Smooth muscle cell (in vitro differentiated cells): ENCODE measurements around the gene CIART. TPM values are rescaled to one million over a fixed set of nuclear protein-coding genes. Genes with fewer than 3 reads are reported as not detected.

ENCODE experiments used
- DNase-seq: peaks from one replicate; lab custom pipeline; 2025; ENCODE audit not compliant: unreplicated experiment; lab: John Stamatoyannopoulos, UW
- H2AFZ ChIP-seq: fragments of 200-600 bp; sonication (generic); 2 replicates; pipeline ENCODE4 v1.6.0; 2016; ENCODE audit warnings: antibody characterized with exemption, low read depth, mild to moderate bottlenecking
- H3F3A ChIP-seq: fragments of 200-600 bp; sonication (generic); 2 replicates; pipeline ENCODE4 v1.6.0; 2017; ENCODE audit warnings: antibody characterized with exemption, low read depth
- H3K27ac ChIP-seq: fragments of 200-600 bp; sonication (generic); 2 replicates; pipeline ENCODE4 v1.5.1; 2016; ENCODE audit warnings: low read depth, mild to moderate bottlenecking
- H3K27me3 ChIP-seq: fragments of 200-600 bp; sonication (generic); 2 replicates; pipeline ENCODE4 v1.6.1; 2016; ENCODE audit warnings: low read depth, mild to moderate bottlenecking
- H3K36me3 ChIP-seq: fragments of 200-600 bp; sonication (generic); 2 replicates; pipeline ENCODE4 v1.5.1; 2016; ENCODE audit warnings: low read depth
- H3K4me1 ChIP-seq: fragments of 200-600 bp; sonication (generic); 2 replicates; pipeline ENCODE4 v1.5.1; 2016; ENCODE audit warnings: low read depth
- H3K4me2 ChIP-seq: fragments of 200-600 bp; sonication (generic); 2 replicates; pipeline ENCODE4 v1.6.0; 2016; ENCODE audit warnings: mild to moderate bottlenecking
- H3K4me3 ChIP-seq: fragments of 200-600 bp; sonication (generic); 2 replicates; pipeline ENCODE4 v1.5.1; 2016; ENCODE audit warnings: mild to moderate bottlenecking
- H3K79me2 ChIP-seq: fragments of 200-600 bp; sonication (generic); 2 replicates; pipeline ENCODE4 v1.6.0; 2016; ENCODE audit warnings: low read depth, mild to moderate bottlenecking
- H3K9ac ChIP-seq: fragments of 200-600 bp; sonication (generic); 2 replicates; pipeline ENCODE4 v1.6.0; 2016; ENCODE audit warnings: low read depth
- H3K9me3 ChIP-seq: fragments of 200-600 bp; sonication (generic); replicated peaks from 2 replicates; pipeline ENCODE4 v1.5.1; 2016; ENCODE audit warnings: low read depth
- H4K20me1 ChIP-seq: fragments of 200-600 bp; sonication (generic); 2 replicates; pipeline ENCODE4 v1.6.0; 2016; ENCODE audit warnings: low read depth
- CTCF ChIP-seq: fragments of 200-600 bp; sonication (generic); IDR thresholded peaks from 2 replicates; pipeline ENCODE4 v1.5.1; 2017; ENCODE audit warnings: borderline replicate concordance, mild to moderate bottlenecking, antibody characterized with exemption; ENCODE audit not compliant: insufficient read depth, poor library complexity, severe bottlenecking
- WGBS: methylation state at CpG from one replicate; pipeline ENCODE4 v1.1.7; 2016; ENCODE audit warnings: low lambda C conversion rate; 5-methylcytosine and 5-hydroxymethylcytosine counted together
- polyA plus RNA-seq: library from polyadenylated mRNA; unstranded; fragments of >200 nt; fragmentation: Nextera tagmentation; extraction: Ambion mirVana; gene quantifications from 2 replicates; pipeline ENCODE4 v1.2.1, GENCODE V29; 2016
- total RNA-seq: library from RNA; depleted of rRNA; stranded (reverse); fragments of >200 nt; gene quantifications from 2 replicates; pipeline ENCODE4 v1.2.3, GENCODE V29; 2014

Gene CIART
- total and polyA plus RNA-seq, 2 experiments from 2014 or later: 7.2 to 13.1 TPM

- H3K4me1 ChIP-seq: peaks cover 14% of the 10 kb centered on the region
- no peaks in the 10 kb centered on the region for H3F3A ChIP-seq
- DNase-seq: no peak
- H3K79me2 ChIP-seq: no peaks in the 10 kb centered on the region
- no peak overlapping the region for H3K4me2 ChIP-seq
- H3K9ac ChIP-seq: no peak overlapping the region
- WGBS: 100% methylated on average over 6 of the region's 6 CpGs
- no peak overlapping the region for H3K4me3 ChIP-seq
- no peaks in the 10 kb centered on the region for H4K20me1 ChIP-seq
- H3K36me3 ChIP-seq: no peaks in the 10 kb centered on the region
- no peak for TF ChIP-seq CTCF
- H3K27ac ChIP-seq: no peak overlapping the region
- H3K27me3 ChIP-seq: no peaks in the 10 kb centered on the region
- H3K9me3 ChIP-seq: no peaks in the 10 kb centered on the region
- H2AFZ ChIP-seq: no peak overlapping the region
Observed at GRCh38 chr1:150261367-150261766, 21.0 kb upstream of the CIART start.

GRCh38 chr1:150262388-150263320 is 19.7 kb upstream of the CIART start:
- no peak overlapping the region for H2AFZ ChIP-seq
- H3F3A ChIP-seq: no peaks in the 10 kb centered on the region
- TF ChIP-seq CTCF: no peak
- no peaks in the 10 kb centered on the region for H3K27me3 ChIP-seq
- H3K9ac ChIP-seq: no peak overlapping the region
- no peak overlapping the region for H3K4me2 ChIP-seq
- no peak overlapping the region for H3K27ac ChIP-seq
- no peaks in the 10 kb centered on the region for H3K36me3 ChIP-seq
- H3K79me2 ChIP-seq: peaks cover 11% of the 10 kb centered on the region
- H4K20me1 ChIP-seq: no peaks in the 10 kb centered on the region
- no peaks in the 10 kb centered on the region for H3K9me3 ChIP-seq
- DNase-seq: no peak
- H3K4me1 ChIP-seq: peaks cover 11% of the 10 kb centered on the region
- H3K4me3 ChIP-seq: no peak overlapping the region
- WGBS: 89% methylated on average over 6 of the region's 6 CpGs

GRCh38 chr1:150263549-150263948 is 18.8 kb upstream of the CIART start:
- Histone ChIP-seq H3K9ac (no peak overlapping the region), H2AFZ (no peak overlapping the region), H3K9me3 (no peaks in the 10 kb centered on the region), H3K27ac (no peak overlapping the region), H3K27me3 (no peaks in the 10 kb centered on the region), H4K20me1 (no peaks in the 10 kb centered on the region), H3F3A (no peaks in the 10 kb centered on the region), H3K79me2 (peaks cover 20% of the 10 kb centered on the region), H3K4me1 (peaks cover 17% of the 10 kb centered on the region), H3K36me3 (no peaks in the 10 kb centered on the region), H3K4me2 (no peak overlapping the region), H3K4me3 (no peak overlapping the region)
- DNase-seq: no peak
- 92% methylated on average over 6 of the region's 6 CpGs for WGBS
- TF ChIP-seq CTCF: no peak
